ENCODE measurements around the gene NFYB.

The NFYB gene

GRCh38 chr12:104097954-104098353 is 40.1 kb downstream of the NFYB start:
- no peak for DNase-seq (ENCODE audit: low read depth)
- TF ChIP-seq CTCF (IDR thresholded peaks at IDR 0.05; ENCODE audit: low read length, missing control alignments) = no peak
- H3K4me3 ChIP-seq (replicated peaks; ENCODE audit: low read depth, low read length) = no peak overlapping the region

- H3K4me3 ChIP-seq (replicated peaks; ENCODE audit: low read depth, low read length) = no peak overlapping the region
- DNase-seq (ENCODE audit: low read depth) = no peak
- TF ChIP-seq CTCF (IDR thresholded peaks at IDR 0.05; ENCODE audit: low read length, missing control alignments) = no peak
Observed at GRCh38 chr12:104095289-104095688, 42.7 kb downstream of the NFYB start.

- DNase-seq (ENCODE audit: low read depth) = no peak
- no peak for TF ChIP-seq CTCF (IDR thresholded peaks at IDR 0.05; ENCODE audit: low read length, missing control alignments)
- H3K4me3 ChIP-seq (replicated peaks; ENCODE audit: low read depth, low read length) = no peak overlapping the region
Observed at GRCh38 chr12:104094284-104094683, 43.7 kb downstream of the NFYB start.

GRCh38 chr12:104091136-104091535 is 46.9 kb downstream of the NFYB start:
- no peak for TF ChIP-seq CTCF (IDR thresholded peaks at IDR 0.05; ENCODE audit: low read length, missing control alignments)
- no peak overlapping the region for H3K4me3 ChIP-seq (replicated peaks; ENCODE audit: low read depth, low read length)
- no peak for DNase-seq (ENCODE audit: low read depth)

GRCh38 chr12:104090685-104091084 is 47.3 kb downstream of the NFYB start:
- TF ChIP-seq CTCF (IDR thresholded peaks at IDR 0.05; ENCODE audit: low read length, missing control alignments) = no peak
- no peak overlapping the region for H3K4me3 ChIP-seq (replicated peaks; ENCODE audit: low read depth, low read length)
- DNase-seq (ENCODE audit: low read depth) = no peak

- no peak for DNase-seq (ENCODE audit: low read depth)
- no peak for TF ChIP-seq CTCF (IDR thresholded peaks at IDR 0.05; ENCODE audit: low read length, missing control alignments)
- no peak overlapping the region for H3K4me3 ChIP-seq (replicated peaks; ENCODE audit: low read depth, low read length)
Observed at GRCh38 chr12:104083769-104084475, 54.1 kb downstream of the NFYB start.

- no peak for TF ChIP-seq CTCF (IDR thresholded peaks at IDR 0.05; ENCODE audit: low read length, missing control alignments)
- DNase-seq (ENCODE audit: low read depth) = no peak
Observed at GRCh38 chr12:104080764-104081163, 57.2 kb downstream of the NFYB start.

More at GRCh38 chr12:104080764-104081163, 57.2 kb downstream of the NFYB start:
- no peak overlapping the region for H3K4me3 ChIP-seq (replicated peaks; ENCODE audit: low read depth, low read length)

Data from fibroblast of pulmonary artery (primary cell).